Suprapubic skin (tissue), 4 donors: ENCODE results near the gene CCR4.
"Not testable (repeated sequence)": the region's sequence is repeated elsewhere in the genome, so short reads cannot be mapped to it uniquely, and the experiment has no call there.

Experiments used
- POLR2A ChIP-seq, 2 donors: fragments of 450-650 bp; IDR thresholded peaks; one replicate each; pipeline ENCODE4 v1.6.1; 2017; ENCODE audit warnings: antibody characterized with exemption in 2 of 2, mild to moderate bottlenecking in 2 of 2, moderate library complexity in 2 of 2
- POLR2AphosphoS5 ChIP-seq, 3 donors: sonication (generic); formaldehyde crosslinking; IDR thresholded peaks; one replicate each; pipeline ENCODE4 v1.6.1; 2017; ENCODE audit warnings: antibody characterized with exemption in 3 of 3

DNA sequence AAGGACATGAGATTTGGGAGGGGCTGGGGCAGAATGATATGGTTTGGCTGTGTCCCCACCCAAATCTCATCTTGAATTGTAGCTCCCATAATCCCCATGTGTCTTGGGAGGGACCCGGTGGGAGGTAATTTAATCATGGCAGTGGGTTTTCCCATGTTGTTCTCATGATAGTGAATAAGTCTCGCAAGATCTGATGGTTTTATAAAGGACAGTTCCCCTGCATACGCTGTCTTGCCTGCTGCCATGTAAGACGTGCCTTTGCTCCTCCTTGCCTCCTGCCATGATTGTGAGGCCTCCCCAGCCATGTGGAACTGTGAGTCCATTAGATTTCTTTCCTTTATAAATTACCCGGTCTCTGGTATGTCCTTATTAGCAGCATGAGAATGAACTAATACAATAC is 15.2 kb downstream of the CCR4 start:
- TF ChIP-seq POLR2AphosphoS5, POLR2A (IDR thresholded peaks at IDR 0.05): not testable (repeated sequence)
